SKM-1 (cell line): Measurements from ENCODE around the gene CXCL10.
"Not testable (repeated sequence)": the region's sequence is repeated elsewhere in the genome, so short reads cannot be mapped to it uniquely, and the experiment has no call there.

Experiments
- DNase-seq: peaks from one replicate; lab custom pipeline; 2025; ENCODE audit not compliant: unreplicated experiment; lab: John Stamatoyannopoulos, UW

The CXCL10 gene

DNA sequence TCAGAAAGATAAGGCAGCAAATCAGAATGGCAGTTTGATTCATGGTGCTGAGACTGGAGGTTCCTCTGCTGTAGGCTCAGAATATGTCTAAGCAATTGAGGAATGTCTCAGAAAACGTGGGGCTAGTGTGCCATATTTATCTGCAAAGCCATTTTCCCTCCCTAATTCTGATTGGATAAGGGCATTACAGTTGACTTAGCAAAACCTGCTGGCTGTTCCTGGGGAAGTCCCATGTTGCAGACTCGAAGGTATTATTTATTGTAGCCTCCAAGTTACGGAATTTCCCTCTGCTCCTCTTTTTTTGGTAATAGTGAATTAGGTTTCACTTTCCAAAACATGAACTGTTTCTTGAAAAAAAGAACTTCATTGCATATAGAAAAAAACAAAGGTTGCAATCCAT, at the start of gene CXCL10:
Gene CXCL10 (minus strand): TSS at position 109 of the 400 bp plus-strand sequence. CDS start 66 bp downstream, at position 43.
- DNase-seq: no peak

DNA sequence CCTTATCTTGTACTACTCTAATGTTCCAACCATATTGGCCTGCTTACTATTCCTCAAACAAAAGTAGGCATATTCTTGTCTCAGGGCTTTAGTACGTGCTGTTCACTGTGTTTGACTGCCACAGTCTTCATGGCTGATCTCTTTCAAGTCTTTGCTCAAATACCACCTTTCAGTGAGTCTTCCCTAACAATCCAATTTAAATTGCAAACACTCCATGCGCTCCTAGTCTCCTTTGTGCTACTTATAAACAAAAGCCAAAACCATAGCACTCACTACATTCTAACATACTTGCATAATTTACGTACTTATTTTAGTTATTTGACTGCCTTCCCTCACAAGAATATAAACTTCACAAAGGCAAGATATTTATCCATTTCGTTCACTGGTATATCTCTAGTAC, 49.5 kb upstream of the CXCL10 start:
- DNase-seq: no peak

DNA sequence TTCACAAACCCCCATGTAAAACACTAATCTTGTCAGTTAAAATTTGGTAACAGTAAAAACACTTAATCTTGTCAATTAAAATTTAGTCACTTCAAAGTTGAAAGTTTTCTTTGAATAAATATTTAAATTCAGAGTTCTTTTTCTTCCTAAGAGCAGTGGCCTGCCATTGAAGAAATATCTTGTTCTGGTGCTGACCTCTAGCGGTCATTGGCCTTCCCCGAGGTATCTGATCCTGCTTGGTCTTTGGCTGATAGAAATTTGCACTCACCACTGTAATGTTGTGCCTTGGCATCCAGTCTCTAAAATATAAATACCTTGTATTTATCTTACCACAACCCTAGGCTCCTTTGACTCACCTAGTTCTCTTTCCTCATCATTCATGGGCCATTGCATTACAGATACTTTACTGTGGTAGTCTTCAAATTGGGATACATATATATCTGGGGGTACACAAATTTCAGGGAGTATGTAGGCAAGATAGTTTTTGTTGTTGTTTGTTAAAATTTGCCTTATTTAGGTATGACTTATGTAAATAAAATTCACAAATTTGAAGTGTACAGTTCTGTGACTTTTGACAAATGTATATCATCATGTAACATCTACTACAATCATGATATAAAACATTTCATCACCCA, 44.5 kb upstream of the CXCL10 start:
- peak; percentile 56 for DNase-seq

DNA sequence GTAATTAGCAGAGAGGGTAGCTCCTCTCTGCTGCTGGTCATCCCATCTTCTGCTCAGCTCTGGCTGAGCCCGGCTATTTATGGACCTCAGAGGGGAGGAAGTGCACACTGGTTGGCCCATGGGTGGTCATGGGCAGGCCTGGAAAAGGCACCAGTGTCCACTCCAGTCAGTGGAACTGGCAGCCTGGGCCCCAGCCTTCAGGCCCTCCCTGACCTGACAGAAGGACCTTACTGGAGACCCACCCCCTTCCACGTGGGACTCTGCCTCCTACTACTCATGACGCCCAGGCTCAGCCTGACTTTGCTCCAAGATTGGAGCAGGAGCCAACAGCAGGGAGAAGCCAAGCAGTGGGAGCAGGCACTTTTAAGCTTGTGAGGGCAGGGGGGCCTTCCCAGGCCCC, 43.2 kb upstream of the CXCL10 start:
- no peak for DNase-seq

DNA sequence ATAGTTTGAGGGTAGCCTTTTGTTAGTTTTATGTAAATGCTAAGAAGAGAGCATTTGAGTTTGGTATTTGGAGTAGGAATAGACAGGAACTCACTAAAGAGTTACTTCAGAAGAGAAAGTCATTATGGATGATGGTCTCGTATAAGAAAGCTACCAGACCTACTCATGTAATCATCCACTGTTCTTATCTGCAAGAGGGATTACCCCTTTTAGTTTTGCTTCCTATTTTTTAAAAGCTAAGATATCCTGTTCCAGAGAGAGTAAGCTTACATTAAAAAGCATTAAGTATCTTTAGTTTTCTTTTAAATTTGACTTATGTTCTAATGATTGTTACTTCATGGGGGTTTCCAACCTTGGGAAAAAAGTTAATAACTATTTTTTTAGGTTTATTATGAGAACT, 38.7 kb upstream of the CXCL10 start:
- DNase-seq: no peak

DNA sequence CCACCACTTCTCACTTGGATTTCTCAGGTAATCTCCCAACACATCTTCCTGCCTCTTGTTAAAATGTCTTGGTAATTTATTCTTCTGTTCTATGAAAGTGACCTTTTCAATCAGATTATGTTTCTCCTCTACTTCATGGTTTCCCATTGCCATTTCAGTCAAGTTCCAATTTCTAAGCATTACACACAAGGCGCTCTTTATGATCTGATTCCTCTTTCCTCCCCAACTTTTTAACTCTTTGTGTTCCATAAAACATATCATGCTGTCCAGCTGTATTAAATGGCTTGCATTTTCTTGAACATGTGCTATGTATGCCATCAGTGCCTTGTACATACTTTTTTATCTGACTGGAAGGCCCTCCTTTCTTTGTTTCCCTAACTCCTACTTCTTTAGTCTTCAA, 38.1 kb upstream of the CXCL10 start:
- no peak for DNase-seq

DNA sequence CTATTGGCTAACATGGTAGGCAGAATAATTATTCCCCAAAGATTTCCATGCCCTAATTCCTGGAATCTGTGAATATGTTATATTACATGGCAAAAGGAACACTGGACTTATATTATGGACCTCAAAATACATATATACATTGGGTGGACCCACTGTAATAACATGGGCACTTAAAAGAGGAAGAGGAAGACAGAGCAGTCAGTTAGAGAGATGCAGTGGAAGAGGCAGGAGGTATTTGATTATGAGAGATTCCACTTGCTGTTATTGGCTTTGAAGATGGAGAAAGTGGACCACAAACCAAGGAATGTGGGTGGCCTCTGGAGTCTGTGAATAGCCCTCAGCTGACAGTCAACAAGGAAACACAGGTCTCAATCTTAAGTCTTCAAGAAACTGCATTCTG, 37.2 kb upstream of the CXCL10 start:
- DNase-seq: no peak

DNA sequence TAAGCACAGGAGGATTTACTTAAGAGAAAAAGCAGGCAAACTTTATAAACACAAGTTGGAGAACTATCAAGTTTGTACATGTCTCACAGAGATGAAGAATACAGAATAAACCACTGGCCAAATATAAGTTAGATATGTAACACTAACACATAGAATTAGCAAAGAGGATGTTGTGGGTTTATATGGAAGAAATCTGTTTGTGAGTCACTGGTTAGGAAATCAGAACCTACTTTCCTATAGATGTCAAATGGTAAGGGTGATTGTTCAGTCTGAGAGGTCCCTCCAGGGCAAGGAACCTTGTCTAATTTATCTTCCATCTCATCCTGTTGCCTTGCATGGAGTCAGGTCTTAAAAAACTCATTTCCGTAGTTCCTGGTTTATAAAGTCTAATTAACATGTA, 36.5 kb upstream of the CXCL10 start:
- DNase-seq: peak; percentile 26

DNA sequence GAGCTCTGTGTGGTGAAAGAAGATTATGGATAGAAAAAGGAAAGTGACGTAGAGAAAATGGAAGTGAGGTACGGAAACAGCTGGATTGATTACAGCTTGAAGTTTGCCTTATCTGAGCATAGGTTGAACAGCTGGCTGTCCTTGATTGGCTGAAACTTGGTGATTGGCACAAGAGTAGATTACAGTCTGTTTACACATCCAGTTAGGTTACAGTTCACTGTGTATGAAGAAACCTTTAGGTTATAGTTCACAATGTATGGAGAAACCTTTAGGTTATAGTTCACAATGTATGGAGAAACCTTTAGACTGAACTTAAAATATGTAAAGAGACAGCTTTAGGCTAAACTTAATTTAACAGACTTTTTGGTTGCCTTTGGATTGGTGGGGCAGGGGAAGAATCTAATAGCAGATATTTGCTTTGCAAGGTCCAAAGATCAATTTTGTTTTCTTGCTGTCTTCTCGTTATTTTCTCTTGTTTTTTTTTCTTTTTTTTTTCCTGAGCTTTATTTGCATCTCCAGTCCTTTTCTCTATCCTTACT, 35.7 kb upstream of the CXCL10 start:
- no peak for DNase-seq

DNA sequence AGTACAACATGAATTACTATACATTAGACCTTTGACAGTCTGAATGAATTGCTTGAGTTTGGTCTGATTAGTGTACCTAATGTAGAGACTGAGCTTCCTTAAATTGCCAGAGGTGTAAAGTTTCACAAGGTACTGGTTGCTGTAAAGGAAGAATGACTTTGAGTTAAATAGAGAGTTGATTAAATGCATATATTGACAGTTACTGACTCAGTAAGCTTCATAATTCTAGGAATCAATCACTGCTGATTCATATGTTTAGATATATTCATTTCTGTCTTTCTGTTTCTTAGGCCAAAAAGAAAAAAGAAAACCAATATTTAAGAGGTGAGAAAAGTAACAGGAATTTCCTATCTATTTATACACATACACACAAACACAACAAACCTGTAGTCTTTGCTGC, 35.0 kb upstream of the CXCL10 start:
- no peak for DNase-seq

DNA sequence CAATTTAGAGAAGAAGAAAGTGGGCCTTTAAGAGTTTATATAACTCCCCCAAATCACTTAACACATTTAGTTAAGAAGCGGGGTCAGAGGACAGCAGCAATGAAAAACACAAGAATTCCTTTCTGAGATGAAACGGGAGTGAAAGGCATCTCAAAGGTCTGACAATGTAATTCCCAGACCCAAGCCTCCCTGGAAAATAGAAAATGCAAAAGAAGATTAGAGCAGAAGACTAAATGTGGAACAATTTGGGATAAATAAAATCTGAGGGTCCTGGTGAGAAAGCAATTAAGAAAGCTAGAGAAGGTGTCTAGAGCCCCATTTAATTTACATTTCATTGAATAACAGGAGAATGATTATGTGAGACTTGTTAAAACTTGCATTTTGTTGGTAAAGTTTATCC, 32.1 kb upstream of the CXCL10 start:
- no peak for DNase-seq

DNA sequence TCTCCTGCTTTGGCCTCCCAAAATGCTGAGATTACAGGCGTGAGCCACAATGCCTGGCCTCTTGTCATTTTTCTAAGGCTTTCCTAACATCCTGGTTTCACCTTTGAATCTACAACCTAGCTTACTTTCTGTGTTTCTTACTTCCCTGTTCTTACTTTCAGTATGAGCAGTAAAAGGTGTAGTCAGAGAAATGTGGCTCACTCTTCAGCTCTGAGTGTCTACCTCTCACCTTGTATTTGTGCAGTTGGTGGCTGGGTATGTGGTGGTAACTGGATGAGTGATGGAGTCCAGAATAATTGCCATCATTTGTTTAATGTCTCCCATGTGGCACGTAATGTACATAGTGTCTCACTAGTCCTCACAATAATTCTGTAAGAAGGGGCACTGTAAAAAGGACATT, 31.7 kb upstream of the CXCL10 start:
- DNase-seq: no peak

DNA sequence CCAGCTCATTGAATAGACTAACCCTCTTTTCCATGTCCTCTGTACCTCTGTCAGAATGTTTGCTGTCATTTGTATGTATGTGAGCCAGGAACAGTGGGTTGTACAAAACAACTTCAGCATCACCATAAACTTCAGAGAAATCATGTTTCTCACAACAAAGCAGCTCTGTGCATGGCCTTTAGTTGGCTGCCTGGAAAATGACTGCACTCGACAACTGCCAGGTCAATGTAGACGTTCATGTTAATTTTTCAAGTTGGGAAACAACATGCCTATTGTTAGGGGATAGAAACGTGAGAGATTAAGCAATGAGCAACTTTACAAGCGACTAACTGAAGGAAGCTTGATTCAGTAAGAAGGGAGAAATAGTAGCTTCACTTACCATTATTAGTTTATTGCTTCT, 30.4 kb upstream of the CXCL10 start:
- no peak for DNase-seq

DNA sequence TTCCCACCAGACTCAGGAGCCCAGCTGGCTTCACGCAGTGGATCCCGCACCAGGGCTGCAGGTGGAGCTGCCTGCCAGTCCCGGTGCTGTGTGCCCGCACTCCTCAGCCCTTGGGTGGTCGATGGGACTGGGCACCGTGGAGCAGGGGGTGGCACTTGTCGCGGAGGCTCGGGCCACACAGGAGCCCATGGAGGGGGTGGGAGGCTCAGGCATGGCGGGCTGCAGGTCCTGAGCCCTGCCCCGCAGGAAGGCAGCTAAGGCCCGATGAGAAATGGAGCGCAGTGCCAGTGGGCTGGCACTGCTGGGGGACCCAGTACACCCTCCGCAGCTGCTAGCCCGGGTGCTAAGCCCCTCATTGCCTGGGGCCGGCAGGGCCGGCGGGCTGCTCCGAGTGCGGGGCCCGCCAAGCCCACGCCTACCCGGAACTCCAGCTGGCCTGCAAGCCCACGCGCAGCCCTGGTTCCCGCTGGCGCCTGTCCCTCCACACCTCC, 27.3 kb upstream of the CXCL10 start:
- not testable (repeated sequence) for DNase-seq

DNA sequence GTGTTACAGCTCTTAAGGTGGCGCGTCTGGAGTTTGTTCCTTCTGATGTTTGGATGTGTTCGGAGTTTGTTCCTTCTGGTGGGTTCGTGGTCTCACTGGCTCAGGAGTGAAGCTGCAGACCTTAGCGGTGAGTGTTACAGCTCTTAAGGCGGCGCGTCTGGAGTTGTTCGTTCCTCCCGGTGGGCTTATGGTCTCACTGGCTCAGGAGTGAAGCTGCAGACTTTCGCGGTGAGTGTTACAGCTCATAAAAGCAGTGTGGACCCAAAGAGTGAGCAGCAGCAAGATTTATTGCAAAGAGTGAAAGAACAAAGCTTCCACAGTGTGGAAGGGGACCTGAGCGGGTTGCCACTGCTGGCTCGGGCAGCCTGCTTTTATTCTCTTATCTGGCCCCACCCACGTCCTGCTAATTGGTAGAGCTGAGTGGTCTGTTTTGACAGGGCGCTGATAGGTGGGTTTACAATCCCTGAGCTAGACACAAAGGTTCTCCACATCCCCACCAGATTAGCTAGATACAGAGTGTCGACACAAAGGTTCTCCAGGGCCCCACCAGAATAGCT, 26.6 kb upstream of the CXCL10 start:
- DNase-seq: not testable (repeated sequence)

DNA sequence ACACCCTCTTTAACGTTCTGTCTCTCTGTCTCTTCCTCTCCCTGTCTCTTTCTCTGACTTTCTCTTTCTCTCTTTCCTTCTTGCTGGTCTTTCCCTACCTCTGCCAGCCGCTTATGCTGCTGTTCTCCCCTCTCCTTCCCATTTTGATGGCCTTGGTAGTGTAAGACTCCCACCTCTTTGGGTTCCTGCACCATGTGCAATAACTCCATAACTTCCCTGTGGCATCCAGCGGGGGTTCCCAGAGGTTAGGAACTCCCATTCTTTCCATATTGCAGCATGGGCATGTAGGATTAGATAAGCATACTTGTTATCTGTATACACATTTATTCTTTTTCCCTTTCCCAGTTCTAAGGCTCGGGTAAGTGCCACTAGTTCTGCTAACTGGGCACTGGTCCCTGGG, 21.4 kb upstream of the CXCL10 start:
- not testable (repeated sequence) for DNase-seq

DNA sequence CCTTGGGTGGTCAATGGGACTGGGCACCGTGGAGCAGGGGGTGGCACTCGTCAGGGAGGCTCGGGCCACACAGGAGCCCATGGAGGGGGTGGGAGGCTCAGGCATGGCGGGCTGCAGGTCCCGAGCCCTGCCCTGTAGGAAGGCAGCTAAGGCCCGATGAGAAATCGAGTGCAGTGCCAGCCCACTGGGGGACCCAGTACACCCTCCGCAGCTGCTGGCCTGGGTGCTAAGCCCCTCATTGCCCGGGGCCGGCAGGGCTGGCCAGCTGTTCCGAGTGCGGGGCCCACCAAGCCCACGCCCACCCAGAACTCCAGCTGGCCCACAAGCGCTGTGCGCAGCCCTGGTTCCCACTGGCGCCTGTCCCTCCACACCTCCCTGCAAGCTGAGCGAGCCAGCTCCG, 20.0 kb upstream of the CXCL10 start:
- not testable (repeated sequence) for DNase-seq

DNA sequence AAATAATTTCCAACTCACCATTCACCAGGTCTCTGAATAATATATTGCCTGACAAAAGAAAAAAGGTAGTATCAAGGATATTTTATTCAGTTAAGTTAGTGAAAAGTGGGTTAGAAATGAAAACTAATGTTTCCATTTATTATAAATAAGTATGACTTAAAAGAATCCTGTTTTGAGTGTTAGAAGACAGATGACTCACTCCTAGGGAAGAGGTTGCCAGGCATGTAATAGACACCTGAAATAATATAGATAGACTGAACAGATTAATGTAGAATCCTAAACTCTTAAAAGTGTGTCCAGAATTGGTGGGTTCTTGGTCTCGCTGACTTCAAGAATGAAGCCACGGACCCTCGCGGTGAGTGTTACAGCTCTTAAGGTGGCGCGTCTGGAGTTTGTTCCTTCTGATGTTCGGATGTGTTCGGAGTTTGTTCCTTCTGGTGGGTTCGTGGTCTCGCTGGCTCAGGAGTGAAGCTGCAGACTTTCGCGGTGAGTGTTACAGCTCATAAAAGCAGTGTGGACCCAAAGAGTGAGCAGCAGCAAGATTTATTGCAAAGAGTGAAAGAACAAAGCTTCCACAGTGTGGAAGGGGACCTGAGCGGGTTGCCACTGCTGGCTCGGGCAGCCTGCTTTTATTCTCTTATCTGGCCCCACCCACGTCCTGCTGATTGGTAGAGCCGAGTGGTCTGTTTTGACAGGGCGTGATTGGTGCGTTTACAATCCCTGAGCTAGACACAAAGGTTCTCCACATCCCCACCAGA, 19.1 kb upstream of the CXCL10 start:
- DNase-seq: not testable (repeated sequence)

DNA sequence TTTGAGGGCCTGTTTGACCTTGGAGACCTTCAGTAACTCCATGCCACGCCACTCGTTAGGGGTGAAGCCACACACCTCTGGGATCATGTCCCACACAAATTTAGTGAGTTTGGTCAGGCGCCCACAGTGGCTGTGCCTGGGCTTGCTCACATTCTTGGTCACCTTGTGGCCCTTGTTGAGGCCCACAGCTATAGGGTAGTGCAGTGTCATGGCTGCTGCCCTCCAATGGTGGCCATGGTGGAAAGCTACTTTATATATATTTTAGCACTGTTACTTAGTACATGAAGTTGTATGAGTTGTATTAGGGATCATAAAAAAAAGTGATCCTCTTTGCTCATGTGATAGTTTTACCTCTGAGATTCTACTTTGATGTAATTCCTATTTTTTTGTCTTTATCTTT, 13.6 kb upstream of the CXCL10 start:
- DNase-seq: no peak

DNA sequence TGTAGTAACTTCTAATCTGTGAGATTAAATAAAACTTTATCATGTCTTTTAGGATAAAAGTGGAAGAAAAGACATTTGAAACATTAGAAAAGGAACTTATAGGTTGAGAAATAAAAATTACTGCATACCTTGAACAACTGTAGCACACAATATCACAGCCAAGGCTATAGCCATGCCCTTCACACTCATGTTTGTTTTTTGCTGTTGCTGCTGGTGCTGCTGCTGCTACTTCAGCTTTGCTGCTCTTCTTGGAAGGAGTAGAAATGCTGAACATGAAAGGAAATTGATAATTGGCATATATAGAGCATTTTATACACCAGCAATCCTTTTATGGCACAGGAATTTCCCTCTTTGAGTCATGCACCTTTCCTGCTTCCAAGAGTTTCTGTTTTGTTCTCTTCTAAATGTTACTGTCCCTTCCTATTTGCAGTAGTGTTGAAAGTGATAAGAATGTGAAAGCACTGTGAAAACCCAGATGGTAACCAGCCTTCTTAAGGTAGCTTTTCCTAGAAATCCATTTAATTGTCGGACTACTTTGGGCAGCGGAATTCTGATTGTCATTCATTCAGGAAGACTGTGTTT, 12.6 kb upstream of the CXCL10 start, which contains the start of gene CXCL11:
Gene CXCL11 (minus strand): TSS at position 272 of the 582 bp plus-strand sequence. CDS start 83 bp downstream, at position 189.
- DNase-seq: no peak

DNA sequence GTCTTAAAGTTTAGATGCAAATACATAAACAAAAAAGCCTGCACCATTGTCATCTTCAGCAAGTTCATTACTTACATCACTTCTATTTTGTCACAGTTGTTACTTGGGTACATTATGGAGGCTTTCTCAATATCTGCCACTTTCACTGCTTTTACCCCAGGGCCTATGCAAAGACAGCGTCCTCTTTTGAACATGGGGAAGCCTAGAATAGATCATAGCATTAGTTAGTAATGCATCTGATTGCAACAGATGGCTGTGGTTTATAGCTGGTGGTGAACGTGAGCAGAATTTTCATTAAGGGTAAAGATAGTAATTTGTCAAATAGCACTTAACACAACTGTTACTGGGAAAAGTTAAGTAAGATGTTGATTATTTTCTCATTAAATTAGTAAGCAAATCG, 11.8 kb upstream of the CXCL10 start:
- peak; percentile 54 for DNase-seq
